Measurements from ENCODE around the gene AP1S2. TPM values are rescaled to one million over a fixed set of nuclear protein-coding genes. Genes with fewer than 3 reads are reported as not detected.

Gene AP1S2
- total RNA-seq, 1 donor: 51.3 TPM

DNA sequence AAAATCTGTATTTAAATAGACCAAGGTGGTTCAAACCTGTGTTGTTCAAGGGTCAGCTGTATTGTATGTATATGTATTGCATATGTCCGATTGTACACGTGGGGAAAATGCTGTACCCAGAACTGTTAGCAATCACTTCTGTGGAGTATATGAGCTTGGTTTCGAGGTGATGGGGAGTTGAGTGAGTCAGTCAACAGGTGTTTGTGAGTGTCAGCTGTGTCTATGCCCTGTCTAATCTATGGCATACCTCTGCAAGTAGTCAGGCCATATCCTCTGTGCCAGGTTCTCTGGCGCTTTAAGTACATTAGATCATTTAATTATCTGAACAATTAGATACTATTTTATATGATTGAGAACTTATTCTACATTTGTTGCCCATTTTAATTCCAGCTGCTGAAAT lies 56.9 kb downstream of the AP1S2 start:
- TF ChIP-seq, protein P1, sequence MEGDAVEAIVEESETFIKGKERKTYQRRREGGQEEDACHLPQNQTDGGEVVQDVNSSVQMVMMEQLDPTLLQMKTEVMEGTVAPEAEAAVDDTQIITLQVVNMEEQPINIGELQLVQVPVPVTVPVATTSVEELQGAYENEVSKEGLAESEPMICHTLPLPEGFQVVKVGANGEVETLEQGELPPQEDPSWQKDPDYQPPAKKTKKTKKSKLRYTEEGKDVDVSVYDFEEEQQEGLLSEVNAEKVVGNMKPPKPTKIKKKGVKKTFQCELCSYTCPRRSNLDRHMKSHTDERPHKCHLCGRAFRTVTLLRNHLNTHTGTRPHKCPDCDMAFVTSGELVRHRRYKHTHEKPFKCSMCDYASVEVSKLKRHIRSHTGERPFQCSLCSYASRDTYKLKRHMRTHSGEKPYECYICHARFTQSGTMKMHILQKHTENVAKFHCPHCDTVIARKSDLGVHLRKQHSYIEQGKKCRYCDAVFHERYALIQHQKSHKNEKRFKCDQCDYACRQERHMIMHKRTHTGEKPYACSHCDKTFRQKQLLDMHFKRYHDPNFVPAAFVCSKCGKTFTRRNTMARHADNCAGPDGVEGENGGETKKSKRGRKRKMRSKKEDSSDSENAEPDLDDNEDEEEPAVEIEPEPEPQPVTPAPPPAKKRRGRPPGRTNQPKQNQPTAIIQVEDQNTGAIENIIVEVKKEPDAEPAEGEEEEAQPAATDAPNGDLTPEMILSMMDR (IDR thresholded peaks at IDR 0.05; ENCODE audit: insufficient read depth, low read length): no peak
- no peak for DNase-seq (ENCODE audit: low read depth)
- H3K4me3 ChIP-seq (ENCODE audit: low read depth, low read length): no peak overlapping the region

DNA sequence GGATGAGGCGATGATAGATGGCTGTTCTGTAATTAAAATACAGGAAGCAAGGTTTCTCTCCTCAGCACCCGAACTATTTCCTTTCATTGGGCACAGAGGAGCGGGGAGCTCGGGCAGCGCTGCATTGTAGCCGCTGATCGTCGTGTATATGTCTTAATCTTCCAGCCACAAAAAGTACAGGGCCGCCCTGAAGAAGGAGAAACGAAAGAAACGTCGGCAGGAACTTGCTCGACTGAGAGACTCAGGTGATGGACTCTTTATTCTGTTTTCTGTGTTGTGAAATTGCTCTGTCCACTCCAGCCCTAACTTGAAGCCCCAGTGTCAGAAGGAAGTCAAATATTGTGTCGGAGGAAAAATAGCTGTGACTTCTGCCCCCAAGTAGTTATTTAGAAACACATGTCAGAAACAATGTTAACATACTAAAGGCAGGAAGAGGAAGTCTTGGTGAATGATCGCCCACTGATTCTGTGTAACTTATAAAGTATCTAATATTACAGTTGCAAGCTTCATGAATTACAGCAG lies 63.8 kb downstream of the AP1S2 start:
- peak; percentile 25 for DNase-seq (ENCODE audit: low read depth)
- H3K4me3 ChIP-seq (ENCODE audit: low read depth, low read length): peak overlapping the region; percentile 98
- TF ChIP-seq, protein P1 (IDR thresholded peaks at IDR 0.05; ENCODE audit: insufficient read depth, low read length): no peak

DNA sequence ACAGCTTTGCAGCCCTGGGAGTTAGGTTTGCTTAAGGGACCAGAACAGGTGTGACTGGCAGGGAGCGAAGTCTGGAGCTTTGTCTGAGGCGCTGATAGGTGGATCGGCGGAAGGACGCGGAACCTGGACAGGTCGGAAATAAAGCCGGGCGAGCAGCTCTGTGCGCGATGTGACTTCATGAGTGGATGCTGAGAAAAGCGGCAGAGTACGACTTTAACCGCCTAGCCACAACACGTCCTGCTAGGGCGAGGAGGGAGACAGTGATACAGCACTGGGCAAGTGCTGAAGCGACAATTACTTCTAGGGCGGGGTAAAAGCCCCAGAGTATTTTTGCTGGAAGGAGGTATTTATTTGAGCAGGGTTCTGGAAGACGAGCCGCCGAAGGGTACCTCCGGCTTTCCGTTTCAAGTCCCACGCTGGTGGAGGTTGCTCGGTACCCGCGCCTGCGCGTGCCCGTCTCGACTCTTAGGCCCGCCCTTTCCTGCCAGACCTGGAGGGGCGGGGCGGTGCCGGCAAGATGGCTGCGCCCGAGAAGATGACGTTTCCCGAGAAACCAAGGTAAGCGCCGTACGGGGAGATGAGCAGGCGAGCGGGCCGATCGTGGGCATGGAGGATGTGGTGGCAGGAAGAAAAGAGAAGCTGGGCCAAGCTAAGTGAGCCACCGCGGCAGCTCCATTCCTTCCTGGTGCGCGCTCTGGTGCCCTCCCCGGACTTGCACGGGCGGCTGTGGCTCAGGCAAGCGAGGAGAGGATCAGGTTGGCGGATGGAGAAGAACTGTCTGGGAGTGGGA lies 64.4 kb downstream of the AP1S2 start, which contains the start of gene ZRSR2:
TSS of gene ZRSR2 (plus strand) at position 506 of the 790 bp plus-strand sequence. CDS start at position 518, 12 bp downstream.
- DNase-seq (ENCODE audit: low read depth): peak; percentile 71
- TF ChIP-seq, protein P1 (IDR thresholded peaks at IDR 0.05; ENCODE audit: insufficient read depth, low read length): no peak

DNA sequence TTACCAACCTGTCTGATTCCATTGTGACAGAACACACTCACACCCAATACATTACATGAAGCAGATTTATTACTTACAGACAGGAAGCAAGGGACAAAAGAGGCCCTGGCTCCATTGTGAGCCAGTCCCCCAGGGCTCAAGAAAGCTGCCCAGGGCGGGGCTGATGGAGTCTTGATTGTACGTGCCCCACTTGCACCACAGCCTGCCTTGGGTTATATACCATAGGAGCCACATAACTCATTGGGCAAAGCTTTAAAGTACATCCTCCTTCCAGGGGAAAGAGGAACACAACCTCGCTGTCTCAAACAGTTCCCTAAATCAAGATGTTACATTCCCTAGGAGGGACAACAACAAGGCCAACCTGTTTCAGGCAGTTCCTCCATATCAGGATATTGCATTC lies 67.7 kb downstream of the AP1S2 start:
- no peak for DNase-seq (ENCODE audit: low read depth)
- TF ChIP-seq, protein P1 (IDR thresholded peaks at IDR 0.05; ENCODE audit: insufficient read depth, low read length): no peak
- no peak overlapping the region for H3K4me3 ChIP-seq (ENCODE audit: low read depth, low read length)

More for the DNA sequence above, 64.4 kb downstream of the AP1S2 start, which contains the start of gene ZRSR2:
- H3K4me3 ChIP-seq (ENCODE audit: low read depth, low read length): peak within 1 kb of the TSS; percentile 98

DNA sequence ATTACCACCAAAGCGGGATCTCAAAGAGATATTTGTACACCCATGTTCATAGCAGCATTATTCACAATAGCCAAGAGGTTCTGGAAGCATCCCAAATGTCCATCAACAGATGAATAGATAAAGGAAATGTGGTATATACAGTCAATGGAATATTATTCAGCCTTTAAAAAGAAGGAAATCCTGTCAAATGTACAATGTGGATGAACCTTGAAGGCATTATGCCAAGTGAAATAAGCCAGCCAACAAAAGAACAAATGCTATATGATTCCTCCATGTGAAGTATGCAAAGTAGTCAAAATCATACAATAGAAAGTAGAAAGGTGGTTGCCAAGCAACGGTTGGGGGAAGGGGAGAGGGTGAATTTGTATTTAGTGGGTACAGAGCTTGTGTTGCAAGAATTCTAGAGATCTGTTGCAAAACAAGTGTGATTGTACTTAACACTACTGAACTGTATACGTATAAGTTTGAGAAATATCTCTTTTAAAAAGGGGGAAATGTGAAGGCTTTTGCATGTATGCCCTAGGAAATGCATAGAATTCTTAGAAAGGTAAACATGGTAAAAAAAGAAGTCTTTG lies 69.3 kb downstream of the AP1S2 start:
- H3K4me3 ChIP-seq (ENCODE audit: low read depth, low read length): no peak overlapping the region
- no peak for DNase-seq (ENCODE audit: low read depth)
- TF ChIP-seq, protein P1 (IDR thresholded peaks at IDR 0.05; ENCODE audit: insufficient read depth, low read length): no peak

DNA sequence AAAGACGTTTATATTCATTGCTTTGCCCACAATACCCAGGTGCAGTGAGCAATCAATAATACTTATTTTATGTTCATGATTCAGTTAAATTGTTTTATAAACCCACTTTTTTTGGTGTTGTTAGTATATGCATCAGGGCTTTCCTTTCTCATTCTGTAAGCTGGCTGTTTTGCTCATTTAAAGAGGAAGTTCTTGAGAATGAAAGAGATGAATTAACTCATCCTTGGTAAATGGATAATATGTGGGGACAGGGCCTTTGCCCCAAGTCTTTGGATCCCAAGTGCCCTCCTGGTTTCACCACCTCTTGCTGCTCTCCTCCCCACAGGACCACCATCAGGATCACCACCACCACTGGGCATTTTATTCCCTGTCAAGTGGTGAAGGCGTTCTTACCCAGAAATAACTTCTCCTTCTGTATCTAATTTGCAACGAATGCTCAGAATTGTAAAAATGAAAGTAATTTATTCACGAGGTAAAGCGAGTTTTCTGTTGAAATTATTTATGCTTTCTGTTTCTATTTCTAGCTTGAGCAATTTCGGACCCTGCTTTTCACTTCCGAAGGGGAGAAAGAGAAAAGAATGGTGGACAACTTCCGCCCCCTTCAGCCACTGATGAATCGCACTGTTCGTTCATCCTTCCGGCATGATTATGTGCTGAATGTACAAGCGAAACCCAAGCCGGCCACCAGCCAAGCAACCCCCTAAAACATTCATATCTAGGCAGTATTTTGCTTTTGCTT lies 72.5 kb downstream of the AP1S2 start:
- TF ChIP-seq, protein P1 (IDR thresholded peaks at IDR 0.05; ENCODE audit: insufficient read depth, low read length): no peak
- DNase-seq (ENCODE audit: low read depth): no peak
- no peak overlapping the region for H3K4me3 ChIP-seq (ENCODE audit: low read depth, low read length)

Data from fibroblast of the aortic adventitia (primary cell).